A673 (cell line): ENCODE measurements around the gene DSCAML1.

Experiments used
- CTCF ChIP-seq: fragments of 300-800, 200-600 bp; sonication (generic); conservative IDR thresholded peaks from 2 replicates; pipeline ENCODE4 v1.5.1; 2017; ENCODE audit warnings: low read depth, mild to moderate bottlenecking, antibody characterized with exemption, low read length, moderate library complexity, mixed read lengths
- EZH2 ChIP-seq: fragments of 200-600 bp; sonication (generic); IDR thresholded peaks from 2 replicates; pipeline ENCODE4 v1.6.1; 2017; ENCODE audit warnings: borderline replicate concordance, low read depth, mild to moderate bottlenecking, mixed read lengths, antibody characterized with exemption, low read length; ENCODE audit not compliant: poor library complexity, severe bottlenecking

DNA sequence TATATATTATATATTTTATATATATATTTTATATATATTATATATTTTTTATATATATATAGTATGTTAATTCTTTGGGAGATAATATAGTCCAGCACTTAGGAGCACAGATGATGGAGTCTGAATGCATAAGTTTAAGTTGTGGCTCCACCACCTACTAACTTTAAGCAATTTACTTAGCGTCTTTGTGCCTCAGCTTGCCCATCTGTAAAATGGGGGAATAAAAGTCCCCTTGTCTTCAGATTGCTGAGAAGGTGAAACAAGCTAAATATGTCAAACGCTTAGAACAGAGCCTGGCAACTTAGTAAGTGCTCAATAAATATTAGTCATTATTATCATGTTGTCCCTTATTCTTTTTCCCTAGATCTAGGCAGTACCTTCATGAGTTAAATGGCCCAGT, 27.5 kb downstream of the DSCAML1 start:
- TF ChIP-seq CTCF (no peak), EZH2 (no peak)
